Measurements from ENCODE around the gene NINJ1.
A peak's percentile ranks its signal among the peaks of the same experiment; 100 is the strongest.
"Not testable (repeated sequence)": the region's sequence is repeated elsewhere in the genome, so short reads cannot be mapped to it uniquely, and the experiment has no call there.

NINJ1 gene

GRCh38 chr9:93118863-93119702 is 15.0 kb downstream of the NINJ1 start:
- no peak for DNase-seq

- no peak for DNase-seq
Measured at GRCh38 chr9:93117924-93118862, 15.9 kb downstream of the NINJ1 start.

GRCh38 chr9:93117521-93117920 is 16.5 kb downstream of the NINJ1 start:
- not testable (repeated sequence) for DNase-seq

GRCh38 chr9:93116072-93116961 is 17.7 kb downstream of the NINJ1 start:
- peak; percentile 90 for DNase-seq

- no peak for DNase-seq
Measured at GRCh38 chr9:93115486-93116071, 18.5 kb downstream of the NINJ1 start.

GRCh38 chr9:93114984-93115335 is 19.1 kb downstream of the NINJ1 start:
- no peak for DNase-seq

GRCh38 chr9:93114169-93114983 is 19.7 kb downstream of the NINJ1 start:
- DNase-seq, result no peak

- no peak for DNase-seq
Measured at GRCh38 chr9:93112864-93113389, 21.1 kb downstream of the NINJ1 start.

- no peak for DNase-seq
Measured at GRCh38 chr9:93112116-93112863, 21.8 kb downstream of the NINJ1 start.

GRCh38 chr9:93111371-93112115 is 22.5 kb downstream of the NINJ1 start:
- DNase-seq, result peak; percentile 35

- no peak for DNase-seq
Measured at GRCh38 chr9:93111001-93111370, 23.1 kb downstream of the NINJ1 start.

- no peak for DNase-seq
Measured at GRCh38 chr9:93110311-93110855, 23.7 kb downstream of the NINJ1 start.

GRCh38 chr9:93108291-93109041 is 25.6 kb downstream of the NINJ1 start:
- no peak for DNase-seq

GRCh38 chr9:93107825-93108161 is 26.3 kb downstream of the NINJ1 start:
- no peak for DNase-seq

GRCh38 chr9:93107151-93107824 is 26.8 kb downstream of the NINJ1 start:
- no peak for DNase-seq

- no peak for DNase-seq
Measured at GRCh38 chr9:93105620-93106019, 28.4 kb downstream of the NINJ1 start.

GRCh38 chr9:93101086-93101485 is 33.0 kb downstream of the NINJ1 start:
- not testable (repeated sequence) for DNase-seq

- no peak for DNase-seq
Measured at GRCh38 chr9:93100276-93100636, 33.8 kb downstream of the NINJ1 start.
